ENCODE data around the gene TRPV4. TPM values are rescaled to one million over a fixed set of nuclear protein-coding genes. Genes with fewer than 3 reads are reported as not detected.
A peak's percentile ranks its signal among the peaks of the same experiment; 100 is the strongest.

Gene TRPV4
- total RNA-seq, 6 donors from 2014 or later = 2.2 to 9.7 (median 5.4) TPM

DNA sequence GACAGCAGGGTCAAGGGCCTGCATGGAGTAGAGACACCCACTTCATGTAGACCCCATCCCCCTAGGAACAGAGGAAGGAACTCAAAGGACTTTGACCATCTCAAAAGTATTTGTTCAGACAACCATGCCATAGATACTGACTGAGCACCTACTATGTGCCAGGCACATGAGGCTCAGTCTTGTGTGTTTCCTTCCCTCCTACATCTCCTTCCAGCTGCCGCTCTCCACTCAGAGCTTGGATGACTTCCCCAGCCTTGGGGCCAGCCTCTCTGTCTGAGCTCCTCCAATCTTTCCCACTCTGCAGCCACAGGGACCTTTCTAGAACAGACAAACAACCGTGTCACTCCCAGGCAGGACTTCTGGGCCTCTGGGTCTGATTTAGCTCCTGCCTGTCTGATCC is 2.5 kb downstream of the TRPV4 start:
- H3K4me1 ChIP-seq = peaks cover 3 to 11% (median 6%) of the 10 kb centered on the region in 4 donors
- no peak overlapping the region for H3K27ac ChIP-seq
- DNase-seq (no peak), ATAC-seq (ENCODE audit: low FRiP score in 2 of 2) (no peak)
- no peak for TF ChIP-seq POLR2AphosphoS5 (IDR thresholded peaks at IDR 0.05)
- TF ChIP-seq EP300 (IDR thresholded peaks at IDR 0.05) = no peak
- no peak for TF ChIP-seq POLR2A (IDR thresholded peaks at IDR 0.05)
- WGBS, 2 donors = 65 to 79% methylated on average over 2 of the region's 2 CpGs
- H3K27me3 ChIP-seq = peaks cover 0 to 17% (median 2%) of the 10 kb centered on the region in 4 donors
- no peaks in the 10 kb centered on the region for H3K36me3 ChIP-seq
- no peak overlapping the region for H3K4me3 ChIP-seq
- H3K9me3 ChIP-seq = no peaks in the 10 kb centered on the region

DNA sequence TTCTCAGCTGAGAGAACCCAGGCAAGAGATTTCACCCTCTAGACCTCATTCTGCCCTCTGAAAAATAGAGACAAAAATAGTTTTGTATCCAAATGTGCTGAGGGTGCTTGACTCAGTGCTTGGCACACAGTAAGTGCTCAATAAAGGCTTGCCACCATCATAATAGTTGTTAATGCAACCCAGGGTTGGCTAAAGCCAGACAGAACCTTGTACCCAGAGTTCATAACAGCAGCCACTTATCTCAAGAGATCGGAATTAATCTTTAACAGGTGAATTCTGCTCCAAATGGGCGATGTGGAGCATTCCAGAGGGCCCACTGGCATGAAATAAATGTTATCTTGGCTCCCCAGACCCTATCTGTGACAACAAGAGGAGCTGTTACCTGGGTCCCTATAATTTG is 2.9 kb downstream of the TRPV4 start:
- Histone ChIP-seq H3K9me3 (no peaks in the 10 kb centered on the region), H3K27me3 (peaks cover 0 to 17% (median 2%) of the 10 kb centered on the region in 4 donors), H3K36me3 (no peaks in the 10 kb centered on the region), H3K4me3 (no peak overlapping the region), H3K27ac (no peak overlapping the region), H3K4me1 (peaks cover 3 to 11% (median 6%) of the 10 kb centered on the region in 4 donors)
- WGBS, 2 donors = 75 to 86% methylated on average over 2 of the region's 2 CpGs
- no peak for DNase-seq
- no peak for ATAC-seq (ENCODE audit: low FRiP score in 2 of 2)
- TF ChIP-seq POLR2AphosphoS5 (IDR thresholded peaks at IDR 0.05) = no peak
- TF ChIP-seq POLR2A (IDR thresholded peaks at IDR 0.05) = no peak
- no peak for TF ChIP-seq EP300 (IDR thresholded peaks at IDR 0.05)
- TF ChIP-seq, protein P1, sequence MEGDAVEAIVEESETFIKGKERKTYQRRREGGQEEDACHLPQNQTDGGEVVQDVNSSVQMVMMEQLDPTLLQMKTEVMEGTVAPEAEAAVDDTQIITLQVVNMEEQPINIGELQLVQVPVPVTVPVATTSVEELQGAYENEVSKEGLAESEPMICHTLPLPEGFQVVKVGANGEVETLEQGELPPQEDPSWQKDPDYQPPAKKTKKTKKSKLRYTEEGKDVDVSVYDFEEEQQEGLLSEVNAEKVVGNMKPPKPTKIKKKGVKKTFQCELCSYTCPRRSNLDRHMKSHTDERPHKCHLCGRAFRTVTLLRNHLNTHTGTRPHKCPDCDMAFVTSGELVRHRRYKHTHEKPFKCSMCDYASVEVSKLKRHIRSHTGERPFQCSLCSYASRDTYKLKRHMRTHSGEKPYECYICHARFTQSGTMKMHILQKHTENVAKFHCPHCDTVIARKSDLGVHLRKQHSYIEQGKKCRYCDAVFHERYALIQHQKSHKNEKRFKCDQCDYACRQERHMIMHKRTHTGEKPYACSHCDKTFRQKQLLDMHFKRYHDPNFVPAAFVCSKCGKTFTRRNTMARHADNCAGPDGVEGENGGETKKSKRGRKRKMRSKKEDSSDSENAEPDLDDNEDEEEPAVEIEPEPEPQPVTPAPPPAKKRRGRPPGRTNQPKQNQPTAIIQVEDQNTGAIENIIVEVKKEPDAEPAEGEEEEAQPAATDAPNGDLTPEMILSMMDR (IDR thresholded peaks at IDR 0.05) = no peak

DNA sequence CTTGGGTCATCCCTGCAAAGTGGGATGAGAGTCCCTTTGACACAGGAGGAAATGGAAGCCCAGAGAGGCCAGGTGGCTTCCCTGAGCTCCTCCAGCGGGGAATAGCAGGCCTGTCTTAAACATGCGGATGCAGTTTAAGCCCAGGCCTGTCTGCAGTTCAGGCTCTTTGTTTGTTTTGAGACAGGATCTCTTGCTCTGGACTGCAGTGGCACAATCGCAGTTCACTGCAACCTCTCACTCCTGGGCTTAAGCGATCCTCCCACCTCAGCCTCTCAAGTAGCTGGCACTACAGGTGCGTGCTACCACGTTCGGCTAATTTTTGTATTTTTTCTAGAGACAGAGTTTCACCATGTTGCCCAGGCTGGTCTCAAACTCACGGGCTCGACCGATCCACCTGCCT is 3.5 kb downstream of the TRPV4 start:
- ATAC-seq (ENCODE audit: low FRiP score in 2 of 2) (no peak), DNase-seq (no peak)
- TF ChIP-seq, protein P1 (IDR thresholded peaks at IDR 0.05) = no peak
- TF ChIP-seq POLR2A (IDR thresholded peaks at IDR 0.05) = no peak
- Histone ChIP-seq H3K4me3 (no peak overlapping the region), H3K27me3 (peaks cover 0 to 17% (median 2%) of the 10 kb centered on the region in 4 donors), H3K4me1 (peaks cover 3 to 11% (median 6%) of the 10 kb centered on the region in 4 donors), H3K27ac (no peak overlapping the region), H3K36me3 (no peaks in the 10 kb centered on the region), H3K9me3 (no peaks in the 10 kb centered on the region)
- WGBS, 2 donors = 78 to 90% methylated on average over 9 to 10 of the region's 10 CpGs

DNA sequence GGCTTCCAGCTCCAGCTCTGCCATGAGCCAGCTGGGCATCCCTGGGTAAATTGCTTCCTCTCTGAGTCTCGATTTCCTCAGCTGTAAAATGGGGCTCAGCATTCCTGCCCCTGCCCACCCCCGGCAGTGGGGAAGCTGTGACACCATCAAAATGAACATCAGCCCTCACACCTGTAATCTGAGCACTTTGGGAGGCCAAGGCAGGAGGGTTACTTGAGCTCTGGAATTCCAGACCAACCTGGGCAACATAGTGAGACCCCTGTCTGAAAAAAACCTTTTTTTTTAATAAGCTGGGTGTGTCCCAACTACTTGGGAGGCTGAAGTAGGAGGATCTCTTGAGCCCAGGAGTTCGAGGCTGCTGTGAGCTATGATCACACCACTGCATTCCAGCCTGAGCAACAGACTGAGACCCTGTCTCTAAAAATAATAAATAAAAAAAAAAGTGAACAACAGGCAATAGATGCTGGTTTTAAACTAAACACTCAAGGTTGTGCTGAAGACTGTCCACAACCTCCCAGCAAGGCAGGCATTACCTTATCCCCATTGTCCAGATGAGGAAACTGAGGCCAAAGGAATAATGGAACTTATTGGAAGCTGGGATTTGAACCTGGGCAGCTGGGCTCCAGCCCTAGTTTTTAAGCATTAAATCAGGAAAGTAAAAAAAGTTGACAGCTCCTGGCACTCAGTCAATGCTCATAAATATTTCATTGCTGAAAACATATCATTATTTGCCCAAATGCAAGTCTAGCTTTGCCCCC is 4.3 kb downstream of the TRPV4 start:
- Histone ChIP-seq H3K27me3 (peaks cover 0 to 17% (median 2%) of the 10 kb centered on the region in 4 donors), H3K4me3 (no peak overlapping the region), H3K9me3 (no peaks in the 10 kb centered on the region), H3K36me3 (no peaks in the 10 kb centered on the region), H3K27ac (peak overlapping the region; percentile 61 to 84 (median 80)), H3K4me1 (peaks cover 3 to 11% (median 6%) of the 10 kb centered on the region in 4 donors)
- DNase-seq (no peak), ATAC-seq (ENCODE audit: low FRiP score in 2 of 2) (no peak)
- TF ChIP-seq, protein P1 (IDR thresholded peaks at IDR 0.05) = no peak
- TF ChIP-seq POLR2AphosphoS5 (IDR thresholded peaks at IDR 0.05) (no peak), POLR2A (IDR thresholded peaks at IDR 0.05) (no peak)
- 60 to 66% methylated on average over 3 of the region's 3 CpGs for WGBS, 2 donors

DNA sequence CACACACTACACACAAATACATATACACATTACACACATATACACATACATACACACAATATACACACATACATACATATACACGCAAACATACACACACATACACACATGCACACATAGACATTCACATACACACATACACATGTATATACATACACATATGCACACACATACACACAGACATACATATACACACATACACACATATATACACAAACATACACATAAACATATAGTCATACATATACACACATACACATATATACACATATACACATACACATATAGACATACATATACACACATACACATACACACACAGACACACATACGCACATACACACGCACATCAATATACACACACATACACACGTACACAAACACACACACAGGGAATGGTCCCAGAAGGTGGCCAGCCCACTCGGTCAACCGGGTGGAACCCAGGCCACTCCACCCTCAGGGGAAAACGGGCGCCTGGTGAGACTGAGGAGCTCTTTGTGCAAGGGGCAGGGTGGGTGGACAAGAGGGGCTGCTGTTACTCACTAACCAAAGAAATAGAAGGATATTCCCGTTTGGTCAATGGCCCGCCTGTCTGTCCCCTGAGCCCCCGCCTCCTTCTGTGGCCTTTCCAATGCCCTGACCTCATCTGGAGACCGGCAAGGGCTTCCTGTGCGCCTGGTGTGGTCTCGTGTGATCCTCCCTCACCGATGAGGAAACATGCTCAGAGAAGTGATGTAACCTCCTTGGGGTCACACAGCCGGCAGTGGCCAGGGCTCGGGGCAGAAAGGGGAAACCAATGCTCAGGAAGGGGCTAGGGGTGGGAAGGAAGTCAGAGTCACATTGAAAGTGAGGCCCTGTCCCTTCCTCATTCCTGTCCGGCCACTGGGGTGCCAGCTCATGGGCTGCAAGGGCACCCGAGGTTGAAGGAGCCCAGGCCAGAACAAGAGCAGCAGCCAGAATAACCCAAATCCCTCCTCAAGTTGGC is 5.3 kb downstream of the TRPV4 start:
- Histone ChIP-seq H3K27ac (peak overlapping the region; percentile 61 to 84 (median 80)), H3K4me3 (no peak overlapping the region), H3K36me3 (no peaks in the 10 kb centered on the region), H3K27me3 (peaks cover 0 to 8% (median under 1%) of the 10 kb centered on the region in 4 donors), H3K4me1 (peaks cover 0 to 2% (median under 1%) of the 10 kb centered on the region in 4 donors), H3K9me3 (no peaks in the 10 kb centered on the region)
- ATAC-seq (ENCODE audit: low FRiP score in 2 of 2) = peak; percentile 83 to 93
- TF ChIP-seq EP300 (IDR thresholded peaks at IDR 0.05) = peak in 1 of 4 donors; percentile 11
- TF ChIP-seq POLR2AphosphoS5 (IDR thresholded peaks at IDR 0.05) = peak; percentile 62 to 71
- peak in 1 of 4 donors; percentile 48 for TF ChIP-seq POLR2A (IDR thresholded peaks at IDR 0.05)
- TF ChIP-seq, protein P1 (IDR thresholded peaks at IDR 0.05) = peak in 1 of 6 experiments; percentile 24
- peak in 1 of 2 donors; percentile 83 for DNase-seq
- WGBS, 2 donors = 53 to 54% methylated on average over 19 of the region's 19 CpGs
